Measurements from ENCODE around the gene SAFB.
A peak's percentile ranks its signal among the peaks of the same experiment; 100 is the strongest.

SAFB gene

GRCh38 chr19:5654931-5655330 lies 32.0 kb downstream of the SAFB start:
- H3K36me3 ChIP-seq (ENCODE audit: insufficient read depth, low read length) = peaks cover 87% of the 10 kb centered on the region
- TF ChIP-seq POLR2AphosphoS5 (IDR thresholded peaks at IDR 0.05; ENCODE audit: borderline replicate concordance, low read depth, low read length) (no peak), EZH2 (IDR thresholded peaks at IDR 0.05) (no peak), FOXP2 (optimal IDR thresholded peaks at IDR 0.05; ENCODE audit: control extremely low read depth, extremely low read length, insufficient read depth) (no peak)
- H3K27ac ChIP-seq = no peak overlapping the region
- no peaks in the 10 kb centered on the region for H3K9me3 ChIP-seq (ENCODE audit: low read depth, low read length)
- H3K9ac ChIP-seq (ENCODE audit: insufficient read length) = no peak overlapping the region
- no peak overlapping the region for H3K4me3 ChIP-seq
- DNase-seq (ENCODE audit: low read depth, low spot score) = no peak

- TF ChIP-seq FOXP2 (optimal IDR thresholded peaks at IDR 0.05; ENCODE audit: control extremely low read depth, extremely low read length, insufficient read depth) (no peak), POLR2AphosphoS5 (IDR thresholded peaks at IDR 0.05; ENCODE audit: borderline replicate concordance, low read depth, low read length) (no peak)
- Histone ChIP-seq H3K4me3 (no peak overlapping the region), H3K36me3 (ENCODE audit: insufficient read depth, low read length) (peaks cover 87% of the 10 kb centered on the region), H3K9ac (ENCODE audit: insufficient read length) (no peak overlapping the region), H3K27ac (no peak overlapping the region; the same call in 1 of the 2 replicates), H3K9me3 (ENCODE audit: low read depth, low read length) (no peaks in the 10 kb centered on the region)
- DNase-seq (ENCODE audit: low read depth, low spot score) = no peak
Observed at GRCh38 chr19:5655412-5655811, 32.5 kb downstream of the SAFB start.

GRCh38 chr19:5661483-5661882 lies 38.6 kb downstream of the SAFB start:
- H3K27ac ChIP-seq = no peak overlapping the region
- no peaks in the 10 kb centered on the region for H3K9me3 ChIP-seq (ENCODE audit: low read depth, low read length)
- H3K36me3 ChIP-seq (ENCODE audit: insufficient read depth, low read length) = peaks cover 86% of the 10 kb centered on the region
- no peak overlapping the region for H3K4me3 ChIP-seq
- TF ChIP-seq EZH2 (IDR thresholded peaks at IDR 0.05) (no peak), POLR2AphosphoS5 (IDR thresholded peaks at IDR 0.05; ENCODE audit: borderline replicate concordance, low read depth, low read length) (no peak), FOXP2 (optimal IDR thresholded peaks at IDR 0.05; ENCODE audit: control extremely low read depth, extremely low read length, insufficient read depth) (no peak)
- H3K9ac ChIP-seq (ENCODE audit: insufficient read length) = no peak overlapping the region
- no peak for DNase-seq (ENCODE audit: low read depth, low spot score)

- no peak for TF ChIP-seq FOXP2 (optimal IDR thresholded peaks at IDR 0.05; ENCODE audit: control extremely low read depth, extremely low read length, insufficient read depth)
- no peak for TF ChIP-seq POLR2AphosphoS5 (IDR thresholded peaks at IDR 0.05; ENCODE audit: borderline replicate concordance, low read depth, low read length)
- TF ChIP-seq EZH2 (IDR thresholded peaks at IDR 0.05) = no peak
- DNase-seq (ENCODE audit: low read depth, low spot score) = no peak
- peak overlapping the region; percentile 49; the same call in 1 of the 2 replicates for H3K27ac ChIP-seq
- no peak overlapping the region for H3K4me3 ChIP-seq
- no peak overlapping the region for H3K9ac ChIP-seq (ENCODE audit: insufficient read length)
- H3K9me3 ChIP-seq (ENCODE audit: low read depth, low read length) = no peaks in the 10 kb centered on the region
- peaks cover 89% of the 10 kb centered on the region for H3K36me3 ChIP-seq (ENCODE audit: insufficient read depth, low read length)
Observed at GRCh38 chr19:5663904-5664303, 41.0 kb downstream of the SAFB start.

- Histone ChIP-seq H3K4me3 (no peak overlapping the region), H3K27ac (peak overlapping the region; percentile 49; the same call in 1 of the 2 replicates), H3K9ac (ENCODE audit: insufficient read length) (no peak overlapping the region), H3K9me3 (ENCODE audit: low read depth, low read length) (no peaks in the 10 kb centered on the region), H3K36me3 (ENCODE audit: insufficient read depth, low read length) (peaks cover 94% of the 10 kb centered on the region)
- TF ChIP-seq POLR2AphosphoS5 (IDR thresholded peaks at IDR 0.05; ENCODE audit: borderline replicate concordance, low read depth, low read length) (no peak), EZH2 (IDR thresholded peaks at IDR 0.05) (no peak), FOXP2 (optimal IDR thresholded peaks at IDR 0.05; ENCODE audit: control extremely low read depth, extremely low read length, insufficient read depth) (no peak)
- DNase-seq (ENCODE audit: low read depth, low spot score) = no peak
Observed at GRCh38 chr19:5664515-5664914, 41.6 kb downstream of the SAFB start.

- no peak for DNase-seq (ENCODE audit: low read depth, low spot score)
- H3K9ac ChIP-seq (ENCODE audit: insufficient read length) = no peak overlapping the region
- H3K9me3 ChIP-seq (ENCODE audit: low read depth, low read length) = no peaks in the 10 kb centered on the region
- H3K27ac ChIP-seq = peak overlapping the region; percentile 36; the same call in 1 of the 2 replicates
- no peak overlapping the region for H3K4me3 ChIP-seq
- H3K36me3 ChIP-seq (ENCODE audit: insufficient read depth, low read length) = peaks cover 85% of the 10 kb centered on the region
- no peak for TF ChIP-seq POLR2AphosphoS5 (IDR thresholded peaks at IDR 0.05; ENCODE audit: borderline replicate concordance, low read depth, low read length)
- no peak for TF ChIP-seq EZH2 (IDR thresholded peaks at IDR 0.05)
- TF ChIP-seq FOXP2 (optimal IDR thresholded peaks at IDR 0.05; ENCODE audit: control extremely low read depth, extremely low read length, insufficient read depth) = no peak
Observed at GRCh38 chr19:5665781-5666513, 43.1 kb downstream of the SAFB start.

GRCh38 chr19:5666921-5667610 lies 44.2 kb downstream of the SAFB start:
- Histone ChIP-seq H3K4me3 (no peak overlapping the region), H3K9ac (ENCODE audit: insufficient read length) (no peak overlapping the region), H3K36me3 (ENCODE audit: insufficient read depth, low read length) (peaks cover 74% of the 10 kb centered on the region), H3K9me3 (ENCODE audit: low read depth, low read length) (no peaks in the 10 kb centered on the region), H3K27ac (no peak overlapping the region)
- DNase-seq (ENCODE audit: low read depth, low spot score) = no peak
- TF ChIP-seq POLR2AphosphoS5 (IDR thresholded peaks at IDR 0.05; ENCODE audit: borderline replicate concordance, low read depth, low read length) (no peak), EZH2 (IDR thresholded peaks at IDR 0.05) (no peak), FOXP2 (optimal IDR thresholded peaks at IDR 0.05; ENCODE audit: control extremely low read depth, extremely low read length, insufficient read depth) (no peak)

GRCh38 chr19:5667751-5668271 lies 44.9 kb downstream of the SAFB start:
- H3K9me3 ChIP-seq (ENCODE audit: low read depth, low read length) = no peaks in the 10 kb centered on the region
- H3K9ac ChIP-seq (ENCODE audit: insufficient read length) = no peak overlapping the region
- H3K27ac ChIP-seq = peak overlapping the region; percentile 71
- DNase-seq (ENCODE audit: low read depth, low spot score) = no peak
- peaks cover 69% of the 10 kb centered on the region for H3K36me3 ChIP-seq (ENCODE audit: insufficient read depth, low read length)
- TF ChIP-seq EZH2 (IDR thresholded peaks at IDR 0.05) (no peak), POLR2AphosphoS5 (IDR thresholded peaks at IDR 0.05; ENCODE audit: borderline replicate concordance, low read depth, low read length) (peak; percentile 16; the same call in 1 of the 2 replicates)
- no peak overlapping the region for H3K4me3 ChIP-seq
